ENCODE results near the gene PRKCE.
A peak's percentile ranks its signal among the peaks of the same experiment; 100 is the strongest.

The PRKCE gene

DNA sequence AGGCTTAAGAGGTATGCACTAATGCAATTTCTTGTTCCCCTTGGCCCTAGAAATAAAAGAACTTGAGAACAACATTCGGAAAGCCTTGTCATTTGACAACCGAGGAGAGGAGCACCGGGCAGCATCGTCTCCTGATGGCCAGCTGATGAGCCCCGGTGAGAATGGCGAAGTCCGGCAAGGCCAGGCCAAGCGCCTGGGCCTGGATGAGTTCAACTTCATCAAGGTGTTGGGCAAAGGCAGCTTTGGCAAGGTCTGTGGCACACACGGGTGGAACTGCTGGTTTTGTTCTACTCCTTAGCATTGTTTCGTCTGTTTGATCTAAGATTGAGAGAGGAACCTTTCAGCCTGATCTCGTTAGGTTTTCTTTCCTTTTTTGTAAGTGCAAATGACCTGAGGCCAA lies 355.9 kb downstream of the PRKCE start:
- no peak overlapping the region for H3K4me3 ChIP-seq (ENCODE audit: low read length)
- TF ChIP-seq, protein P1, sequence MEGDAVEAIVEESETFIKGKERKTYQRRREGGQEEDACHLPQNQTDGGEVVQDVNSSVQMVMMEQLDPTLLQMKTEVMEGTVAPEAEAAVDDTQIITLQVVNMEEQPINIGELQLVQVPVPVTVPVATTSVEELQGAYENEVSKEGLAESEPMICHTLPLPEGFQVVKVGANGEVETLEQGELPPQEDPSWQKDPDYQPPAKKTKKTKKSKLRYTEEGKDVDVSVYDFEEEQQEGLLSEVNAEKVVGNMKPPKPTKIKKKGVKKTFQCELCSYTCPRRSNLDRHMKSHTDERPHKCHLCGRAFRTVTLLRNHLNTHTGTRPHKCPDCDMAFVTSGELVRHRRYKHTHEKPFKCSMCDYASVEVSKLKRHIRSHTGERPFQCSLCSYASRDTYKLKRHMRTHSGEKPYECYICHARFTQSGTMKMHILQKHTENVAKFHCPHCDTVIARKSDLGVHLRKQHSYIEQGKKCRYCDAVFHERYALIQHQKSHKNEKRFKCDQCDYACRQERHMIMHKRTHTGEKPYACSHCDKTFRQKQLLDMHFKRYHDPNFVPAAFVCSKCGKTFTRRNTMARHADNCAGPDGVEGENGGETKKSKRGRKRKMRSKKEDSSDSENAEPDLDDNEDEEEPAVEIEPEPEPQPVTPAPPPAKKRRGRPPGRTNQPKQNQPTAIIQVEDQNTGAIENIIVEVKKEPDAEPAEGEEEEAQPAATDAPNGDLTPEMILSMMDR (IDR thresholded peaks at IDR 0.05; ENCODE audit: insufficient read depth, low read depth, low read length, missing control alignments), result no peak
- DNase-seq (ENCODE audit: low read depth), result no peak

DNA sequence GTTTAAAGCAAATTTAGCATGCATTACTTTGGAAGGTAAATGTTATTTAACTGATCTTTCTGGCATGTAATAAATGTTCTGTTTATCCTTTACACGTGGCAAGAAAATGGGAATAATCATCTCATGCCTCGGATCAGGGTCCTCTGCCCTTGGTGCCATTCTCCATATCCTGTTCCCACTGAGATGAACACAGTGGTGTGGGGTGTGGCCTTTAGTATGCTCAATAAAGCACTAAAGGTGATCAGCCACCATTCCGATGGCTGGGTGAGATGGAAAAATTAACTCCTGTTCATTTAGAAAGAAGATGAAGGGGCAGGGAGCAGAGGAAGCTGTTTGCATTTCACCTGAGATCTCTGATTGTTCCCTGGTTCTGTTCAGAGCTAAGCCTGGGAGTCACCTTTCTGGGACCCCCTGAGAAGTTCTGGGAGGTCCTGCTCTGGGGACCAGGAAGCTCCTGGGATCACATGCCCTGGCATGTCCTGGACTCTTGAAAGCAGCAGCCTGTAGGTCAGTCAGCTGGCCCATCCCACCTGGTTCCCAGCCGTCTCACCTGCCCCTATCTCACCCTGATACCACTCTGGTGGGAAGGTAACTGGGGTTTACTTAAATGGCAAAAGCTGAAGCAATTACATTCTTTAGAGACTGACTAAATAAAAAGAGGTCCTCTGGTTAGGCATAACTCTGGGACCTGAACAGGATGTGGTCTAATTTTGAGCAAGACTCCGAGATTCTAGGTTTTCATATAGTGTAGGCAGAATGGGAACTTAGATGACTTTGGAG lies 356.8 kb downstream of the PRKCE start:
- TF ChIP-seq, protein P1 (IDR thresholded peaks at IDR 0.05; ENCODE audit: insufficient read depth, low read depth, low read length, missing control alignments), result no peak
- DNase-seq (ENCODE audit: low read depth), result peak; percentile 57
- H3K4me3 ChIP-seq (ENCODE audit: low read length), result no peak overlapping the region

DNA sequence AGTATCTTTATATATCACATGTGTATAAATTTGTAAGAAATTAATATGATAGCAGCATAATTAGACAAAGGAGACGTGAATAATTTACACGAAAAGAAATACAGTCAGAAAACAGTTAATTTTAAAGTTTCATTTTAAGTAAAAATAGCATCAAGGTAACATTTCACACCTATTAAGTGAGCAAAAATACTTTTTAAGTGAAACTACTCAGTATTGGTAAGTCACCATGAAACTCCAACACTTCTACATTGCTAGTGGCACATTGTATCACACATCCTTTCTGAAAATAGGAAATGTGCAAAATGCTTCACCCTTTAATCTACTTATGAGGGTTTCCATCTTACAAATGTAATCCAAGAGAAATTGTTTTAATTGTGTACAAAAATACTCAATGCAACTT lies 357.8 kb downstream of the PRKCE start:
- DNase-seq (ENCODE audit: low read depth), result no peak
- no peak overlapping the region for H3K4me3 ChIP-seq (ENCODE audit: low read length)
- TF ChIP-seq, protein P1 (IDR thresholded peaks at IDR 0.05; ENCODE audit: insufficient read depth, low read depth, low read length, missing control alignments), result no peak

GRCh38 chr2:46009772-46010171 lies 358.3 kb downstream of the PRKCE start:
- DNase-seq (ENCODE audit: low read depth), result no peak
- TF ChIP-seq, protein P1 (IDR thresholded peaks at IDR 0.05; ENCODE audit: insufficient read depth, low read depth, low read length, missing control alignments), result no peak
- H3K4me3 ChIP-seq (ENCODE audit: low read length), result no peak overlapping the region

GRCh38 chr2:46010223-46010924 lies 358.9 kb downstream of the PRKCE start:
- no peak overlapping the region for H3K4me3 ChIP-seq (ENCODE audit: low read length)
- TF ChIP-seq, protein P1 (IDR thresholded peaks at IDR 0.05; ENCODE audit: insufficient read depth, low read depth, low read length, missing control alignments), result no peak
- DNase-seq (ENCODE audit: low read depth), result no peak

GRCh38 chr2:46010925-46011490 lies 359.5 kb downstream of the PRKCE start:
- TF ChIP-seq, protein P1 (IDR thresholded peaks at IDR 0.05; ENCODE audit: insufficient read depth, low read depth, low read length, missing control alignments), result peak; percentile 63
- no peak overlapping the region for H3K4me3 ChIP-seq (ENCODE audit: low read length)
- peak; percentile 58 for DNase-seq (ENCODE audit: low read depth)
